ENCODE measurements around the gene CMAS.

GRCh38 chr12:21998295-21998694 lies 47.7 kb upstream of the CMAS start:
- no peak for TF ChIP-seq CTCF (IDR thresholded peaks at IDR 0.05)
- no peak for TF ChIP-seq ZNF232 (CRISPR knock-in tag; IDR thresholded peaks at IDR 0.05)
- no peak for TF ChIP-seq KAT7 (CRISPR knock-in tag; IDR thresholded peaks at IDR 0.05; ENCODE audit: borderline replicate concordance)
- TF ChIP-seq ETV6 (CRISPR knock-in tag; IDR thresholded peaks at IDR 0.05): no peak

Measured in WTC11 (cell line).